NCI-H345 treated with DMSO at 0.1 percent for 48 hours (cell line): ENCODE data around the gene RFX1.

Experiments used
- DNase-seq: peaks from one replicate; lab custom pipeline; 2025; ENCODE audit not compliant: unreplicated experiment; lab: John Stamatoyannopoulos, UW

RFX1 gene

DNA sequence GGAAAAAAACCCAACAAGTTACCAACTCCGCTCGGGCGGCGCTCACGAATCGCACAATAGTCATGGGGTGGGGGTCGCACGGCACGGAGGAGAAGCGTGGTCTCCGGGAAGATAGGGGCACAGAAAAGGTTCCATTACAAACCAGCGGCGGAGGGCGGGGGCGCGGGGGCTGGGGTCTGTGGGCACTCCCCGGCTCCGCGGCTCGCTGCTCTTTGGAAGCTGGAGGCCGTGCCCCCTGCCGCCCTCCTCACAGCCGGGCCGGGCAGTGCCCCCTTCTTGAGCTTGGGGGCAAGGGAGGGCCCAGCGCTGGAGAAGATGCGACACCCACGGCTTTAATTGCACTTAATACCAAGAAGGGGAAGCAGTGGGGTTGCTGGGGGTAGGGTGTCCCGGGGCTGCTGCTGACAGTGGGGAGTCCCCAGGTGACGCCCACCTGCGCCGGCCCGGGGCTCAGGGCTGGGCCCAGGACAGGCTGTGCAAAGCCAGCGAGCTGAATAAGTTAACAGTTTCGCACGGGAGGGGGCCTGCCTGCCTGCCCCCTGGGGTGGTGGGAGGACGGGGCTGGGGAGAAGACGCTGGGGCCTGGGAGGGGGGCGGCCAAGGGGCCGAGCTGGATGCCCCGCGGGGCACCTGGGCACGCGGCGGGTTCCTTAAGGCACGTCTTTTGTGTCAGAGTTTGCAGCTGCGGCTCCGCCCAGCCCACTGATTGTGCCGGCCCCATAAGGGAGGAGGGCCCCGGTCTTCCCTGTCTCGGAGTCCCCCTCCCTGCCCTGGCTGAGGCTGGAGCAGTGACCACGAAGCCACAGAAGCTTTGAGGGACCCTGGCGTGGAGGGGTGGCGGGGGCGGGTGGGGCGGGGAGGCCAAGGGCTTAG lies 44.1 kb downstream of the RFX1 start:
- DNase-seq = no peak

- no peak for DNase-seq
Measured at GRCh38 chr19:13960863-13961784, 45.0 kb downstream of the RFX1 start.

- DNase-seq = no peak
Measured at GRCh38 chr19:13959962-13960862, 45.9 kb downstream of the RFX1 start.

DNA sequence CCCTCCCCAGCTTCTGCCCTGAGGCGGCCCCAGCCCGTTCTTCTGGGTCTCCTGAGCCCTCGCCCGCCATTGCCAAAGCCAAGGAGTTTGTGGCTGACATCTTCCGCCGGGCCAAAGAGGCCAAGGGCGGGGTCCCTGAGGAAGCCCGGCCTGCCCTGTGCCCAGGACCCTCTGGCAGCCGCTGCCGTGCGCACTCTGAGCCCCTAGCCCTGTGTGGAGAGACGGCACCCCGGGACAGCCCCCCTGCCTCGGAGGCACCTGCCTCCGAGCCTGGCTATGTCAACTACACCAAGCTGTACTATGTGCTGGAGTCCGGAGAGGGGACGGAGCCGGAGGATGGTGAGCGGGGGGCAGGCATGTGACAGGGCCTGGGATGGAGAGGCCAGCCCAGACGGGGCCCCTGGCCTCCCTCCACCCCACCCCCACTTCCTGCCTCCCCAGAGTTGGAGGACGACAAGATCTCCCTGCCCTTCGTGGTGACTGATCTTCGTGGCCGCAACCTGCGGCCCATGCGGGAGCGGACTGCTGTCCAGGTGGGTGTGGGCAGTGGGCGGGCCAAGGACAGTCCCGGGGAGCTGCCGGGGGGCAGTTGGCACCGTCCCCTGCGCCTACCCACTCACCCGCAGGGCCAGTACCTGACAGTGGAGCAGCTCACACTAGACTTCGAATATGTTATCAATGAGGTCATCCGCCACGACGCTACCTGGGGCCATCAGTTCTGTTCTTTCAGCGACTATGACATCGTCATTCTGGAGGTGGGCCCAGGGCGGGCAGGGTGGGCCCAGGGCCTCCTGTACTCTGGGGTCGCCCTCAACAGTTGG lies 46.8 kb downstream of the RFX1 start:
- DNase-seq = no peak

DNA sequence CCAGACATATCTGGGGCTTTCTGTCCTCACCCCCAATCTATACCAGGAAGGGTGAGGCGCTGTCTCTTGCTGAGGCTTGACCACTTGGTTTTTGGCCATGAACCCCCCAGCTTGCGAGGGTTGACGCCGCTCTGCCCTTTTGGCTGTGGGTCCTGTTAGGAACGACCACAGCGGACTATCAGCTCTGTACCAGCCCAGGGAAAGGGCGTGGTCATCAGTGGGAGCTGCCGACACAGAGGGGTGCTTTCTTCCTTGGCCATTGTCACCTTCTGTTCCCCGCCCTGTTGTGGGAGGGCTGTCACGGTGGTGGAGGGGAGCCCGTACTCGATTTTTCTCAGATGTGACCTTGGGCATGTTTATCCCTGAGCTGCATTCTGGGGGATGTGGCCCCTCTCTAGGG lies 48.1 kb downstream of the RFX1 start:
- no peak for DNase-seq

- no peak for DNase-seq
Measured at GRCh38 chr19:13957051-13957450, 49.1 kb downstream of the RFX1 start.

DNA sequence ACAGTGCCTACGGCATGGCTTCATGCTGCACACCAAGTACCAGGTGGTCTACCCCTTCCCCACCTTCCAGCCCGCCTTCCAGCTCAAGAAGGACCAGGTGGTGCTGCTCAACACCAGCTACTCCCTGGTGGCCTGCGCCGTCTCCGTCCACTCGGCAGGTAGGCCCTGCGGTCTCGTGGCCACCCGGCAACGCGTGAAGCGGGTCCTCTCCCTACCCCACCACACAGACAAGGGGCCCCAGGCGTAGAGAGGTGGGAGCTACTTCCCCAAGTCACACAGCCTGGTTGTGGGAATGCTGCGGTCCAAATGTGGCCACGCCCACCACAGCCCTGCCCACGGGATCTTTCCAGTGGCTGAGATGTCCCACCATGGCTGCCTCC lies 49.8 kb downstream of the RFX1 start:
- no peak for DNase-seq

- DNase-seq = no peak
Measured at GRCh38 chr19:13955662-13956364, 50.3 kb downstream of the RFX1 start.

GRCh38 chr19:13954185-13954584 lies 51.9 kb downstream of the RFX1 start:
- DNase-seq = no peak

DNA sequence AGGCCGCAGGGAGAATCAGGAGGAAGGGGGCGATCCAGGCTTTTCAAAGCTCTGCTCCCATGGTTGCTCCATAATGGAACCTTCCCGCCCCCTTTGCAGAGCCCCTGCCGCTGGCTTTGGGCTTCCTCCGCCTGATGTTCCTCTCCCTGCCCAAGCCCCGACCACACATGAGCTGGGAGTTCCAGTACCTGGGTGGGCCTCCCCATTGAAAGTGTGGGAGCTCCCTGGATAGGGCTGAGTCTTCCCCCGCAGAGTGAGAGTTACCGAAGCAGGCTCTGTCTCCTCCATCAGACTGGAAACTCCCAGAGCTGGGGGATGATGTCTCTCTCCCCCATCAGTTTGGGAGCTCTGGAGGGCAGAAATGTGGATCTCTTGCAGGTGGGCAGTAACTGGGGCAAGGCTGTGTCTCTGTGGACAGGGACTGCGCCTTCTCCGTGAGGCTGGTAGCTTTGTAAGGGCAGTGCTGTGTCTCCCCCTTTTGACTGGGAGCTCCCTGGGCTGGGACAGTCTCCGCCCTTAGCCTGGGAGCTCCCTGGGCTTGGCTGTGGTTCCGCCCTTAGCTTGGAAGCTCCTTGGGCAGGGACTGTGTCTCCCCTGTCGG lies 53.1 kb downstream of the RFX1 start:
- no peak for DNase-seq

- peak; percentile 95 for DNase-seq
Measured at GRCh38 chr19:13952154-13952930, 53.8 kb downstream of the RFX1 start, which contains the start of gene DCAF15. Gene DCAF15, plus strand, starts transcription at chr19:13952509. Its CDS starts 4 bp downstream, at chr19:13952513.

GRCh38 chr19:13951799-13952153 lies 54.3 kb downstream of the RFX1 start:
- no peak for DNase-seq

DNA sequence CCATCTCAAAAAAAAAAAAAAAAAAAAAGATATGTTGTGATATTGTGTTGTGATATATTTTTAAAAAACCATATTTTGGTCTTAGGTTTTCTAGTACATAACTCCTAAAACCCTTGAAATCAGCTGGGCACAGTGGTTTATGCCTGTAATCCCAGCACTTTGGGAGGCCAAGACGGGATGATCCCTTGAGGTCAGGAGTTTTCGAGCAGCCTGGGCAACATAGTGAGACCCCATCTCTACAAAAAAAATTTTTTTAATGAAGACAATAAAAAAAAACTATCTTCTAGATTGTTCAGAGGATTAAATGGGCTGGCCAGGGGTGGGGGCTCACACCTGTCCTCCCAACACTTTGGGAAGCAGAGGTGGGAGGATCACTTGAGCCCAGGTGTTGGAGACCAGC lies 55.1 kb downstream of the RFX1 start:
- no peak for DNase-seq

DNA sequence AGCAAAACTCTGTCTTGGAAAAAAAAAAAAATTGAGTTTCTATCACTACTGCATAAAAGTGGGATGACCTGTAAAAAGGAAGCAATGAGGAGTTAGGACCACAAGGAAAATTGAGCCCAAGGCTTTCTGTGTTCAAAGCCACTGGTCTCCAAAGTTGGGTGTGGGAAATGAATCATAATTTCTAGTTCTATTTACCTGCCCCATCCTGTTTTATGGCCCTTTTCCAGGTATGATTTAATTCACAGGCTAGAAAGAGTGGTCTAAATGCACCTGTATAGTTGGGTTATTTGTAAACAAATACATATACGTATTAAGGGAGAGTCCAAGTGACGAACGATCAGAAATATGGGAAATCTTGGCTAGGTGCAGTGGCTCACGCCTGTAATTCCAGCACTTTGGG lies 59.7 kb downstream of the RFX1 start:
- no peak for DNase-seq

DNA sequence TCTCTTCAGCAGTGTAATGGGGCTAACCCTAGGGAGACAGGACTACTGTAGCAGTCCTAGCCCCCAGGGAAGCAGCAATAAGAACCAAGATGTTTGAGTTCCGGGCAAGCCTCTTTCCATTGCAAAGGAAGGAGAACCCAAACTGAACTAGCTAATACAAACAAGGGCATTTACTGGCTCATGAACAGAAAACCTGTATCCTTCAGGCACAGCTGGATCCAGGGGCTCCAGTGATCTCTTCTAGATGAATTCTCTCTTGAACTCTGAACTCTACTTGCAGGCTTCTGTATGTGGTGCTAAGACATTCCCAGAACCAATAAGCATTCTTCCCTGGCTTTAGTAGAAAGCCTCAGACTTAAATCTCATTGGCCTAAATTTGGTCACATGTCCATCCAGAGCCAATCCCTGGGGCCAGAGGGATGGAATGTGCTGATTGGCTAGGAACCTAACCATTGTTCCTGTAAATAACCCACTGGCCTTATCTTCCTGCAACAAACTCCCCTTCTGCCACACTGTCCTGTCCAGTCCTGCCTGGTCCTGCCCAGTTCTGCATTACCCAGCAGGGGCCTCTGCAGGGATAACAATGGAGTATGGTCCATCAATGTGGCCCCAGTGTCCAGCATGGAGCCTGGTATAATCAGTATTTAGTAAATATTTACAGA lies 64.0 kb downstream of the RFX1 start:
- DNase-seq = no peak

GRCh38 chr19:13938301-13939064 lies 67.6 kb downstream of the RFX1 start, which contains the start of gene PODNL1:
Gene PODNL1, minus strand, starts transcription at chr19:13938417. Its CDS starts 236 bp downstream, at chr19:13938181.
- no peak for DNase-seq
